ENCODE measurements around the gene ACSL6. TPM values are rescaled to one million over a fixed set of nuclear protein-coding genes. Genes with fewer than 3 reads are reported as not detected.

ACSL6 gene
- total and polyA plus RNA-seq, 10 of the 15 experiments (the other 5 are each of a cell fraction or from before 2014, with no cell fraction given), result 0.06 to 0.53 TPM; not detected in 8

DNA sequence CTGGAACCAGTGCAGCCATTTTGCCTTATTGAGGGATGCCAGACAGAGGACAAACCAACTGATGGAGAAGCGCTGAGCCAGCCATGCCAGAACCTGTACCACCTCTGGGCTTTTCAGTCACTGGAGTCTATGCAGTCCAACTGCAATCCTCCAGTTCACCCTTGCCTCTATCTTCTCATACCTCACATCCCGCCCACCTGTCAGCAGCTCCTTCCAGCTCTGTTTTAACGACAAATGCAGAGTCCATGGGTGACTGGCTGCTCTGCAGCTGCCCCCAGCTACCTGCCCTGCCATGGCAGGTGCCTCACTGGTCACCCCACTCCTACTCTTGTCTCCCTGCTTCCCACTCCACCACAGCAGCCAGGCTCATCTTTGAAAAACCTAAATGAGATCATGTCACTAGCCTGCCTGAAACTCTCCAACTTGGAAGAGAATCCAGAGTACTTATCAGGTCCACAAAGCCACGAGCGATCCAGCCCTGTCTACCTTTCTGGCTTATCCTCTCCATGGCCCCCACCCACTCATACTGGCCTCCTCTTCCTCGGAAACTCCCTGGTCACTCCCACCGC lies 14.0 kb upstream of the ACSL6 start:
- no peaks in the 10 kb centered on the region for H3K9me3 ChIP-seq (replicated peaks; ENCODE audit: control insufficient read depth, insufficient read depth, low read length)
- CTCF ChIA-PET, result no interaction called here
- no peak for ATAC-seq
- FAIRE-seq, result no peak
- no peaks in the 10 kb centered on the region; the same call in 1 of the 2 replicates for H4K20me1 ChIP-seq (ENCODE audit: control insufficient read depth, insufficient read depth)
- no peaks in the 10 kb centered on the region for H3K36me3 ChIP-seq (ENCODE audit: control insufficient read depth in 2 of 2, insufficient read depth in 2 of 2, low read length in 1 of 2)
- no peak for DNase-seq (ENCODE audit: low read depth, low spot score)
- BruUV-seq (replicated peaks), result no TSS peak
- RAD21 ChIA-PET (ENCODE audit: unreplicated experiment), result no interaction called here
- peaks cover 15% of the 10 kb centered on the region for H3K4me1 ChIP-seq (ENCODE audit: control insufficient read depth, insufficient read depth, low read length)
- H3K27me3 ChIP-seq (replicated peaks in 1 of 2; ENCODE audit: control insufficient read depth in 2 of 2, insufficient read depth in 2 of 2, low read length in 1 of 2), result peaks cover 0 to 5% of the 10 kb centered on the region in 2 experiments; a peak in 2 of 4 replicates
- H3K4me2 ChIP-seq (ENCODE audit: control insufficient read depth, insufficient read depth), result no peak overlapping the region
- H3K9ac ChIP-seq (ENCODE audit: control insufficient read depth, insufficient read depth, low read length), result no peak overlapping the region
- intact Hi-C loops (cut with micrococcal nuclease; ENCODE audit: unreplicated experiment) (no loop called here), in situ Hi-C loops (cut with MboI) (no loop called here)
- H3K4me3 ChIP-seq, result no peak overlapping the region
- no peaks in the 10 kb centered on the region for H3K79me2 ChIP-seq (ENCODE audit: control insufficient read depth, insufficient read depth, low read length)
- no peak overlapping the region for H3K27ac ChIP-seq (ENCODE audit: control insufficient read depth, insufficient read depth)
- H2AFZ ChIP-seq (ENCODE audit: control insufficient read depth, low read depth, low read length), result no peak overlapping the region
- WGBS (ENCODE audit: insufficient coverage, insufficient replicate concordance, low lambda C conversion rate, missing lambda C conversion rate), result 57% methylated on average over 7 of the region's 7 CpGs
- SMC1A ChIA-PET (ENCODE audit: uncharacterized antibody, unreplicated experiment), result no interaction called here
- POLR2A ChIA-PET, result interaction anchor here (0.7 kb wide), 1 partner anchor 81 kb away, joined by 3 read pairs; no protein-coding TSS in a partner anchor
- TF ChIP-seq NFYA (IDR thresholded peaks at IDR 0.05; ENCODE audit: borderline replicate concordance, low read depth, low read length), result no peak
- TF ChIP-seq MYB (IDR thresholded peaks at IDR 0.05; ENCODE audit: borderline replicate concordance, low read depth, low read length), result no peak
- no peak for TF ChIP-seq HDGF (IDR thresholded peaks at IDR 0.05)
- TF ChIP-seq TCF7 (IDR thresholded peaks at IDR 0.05; ENCODE audit: borderline replicate concordance), result no peak
- TF ChIP-seq, protein P1, sequence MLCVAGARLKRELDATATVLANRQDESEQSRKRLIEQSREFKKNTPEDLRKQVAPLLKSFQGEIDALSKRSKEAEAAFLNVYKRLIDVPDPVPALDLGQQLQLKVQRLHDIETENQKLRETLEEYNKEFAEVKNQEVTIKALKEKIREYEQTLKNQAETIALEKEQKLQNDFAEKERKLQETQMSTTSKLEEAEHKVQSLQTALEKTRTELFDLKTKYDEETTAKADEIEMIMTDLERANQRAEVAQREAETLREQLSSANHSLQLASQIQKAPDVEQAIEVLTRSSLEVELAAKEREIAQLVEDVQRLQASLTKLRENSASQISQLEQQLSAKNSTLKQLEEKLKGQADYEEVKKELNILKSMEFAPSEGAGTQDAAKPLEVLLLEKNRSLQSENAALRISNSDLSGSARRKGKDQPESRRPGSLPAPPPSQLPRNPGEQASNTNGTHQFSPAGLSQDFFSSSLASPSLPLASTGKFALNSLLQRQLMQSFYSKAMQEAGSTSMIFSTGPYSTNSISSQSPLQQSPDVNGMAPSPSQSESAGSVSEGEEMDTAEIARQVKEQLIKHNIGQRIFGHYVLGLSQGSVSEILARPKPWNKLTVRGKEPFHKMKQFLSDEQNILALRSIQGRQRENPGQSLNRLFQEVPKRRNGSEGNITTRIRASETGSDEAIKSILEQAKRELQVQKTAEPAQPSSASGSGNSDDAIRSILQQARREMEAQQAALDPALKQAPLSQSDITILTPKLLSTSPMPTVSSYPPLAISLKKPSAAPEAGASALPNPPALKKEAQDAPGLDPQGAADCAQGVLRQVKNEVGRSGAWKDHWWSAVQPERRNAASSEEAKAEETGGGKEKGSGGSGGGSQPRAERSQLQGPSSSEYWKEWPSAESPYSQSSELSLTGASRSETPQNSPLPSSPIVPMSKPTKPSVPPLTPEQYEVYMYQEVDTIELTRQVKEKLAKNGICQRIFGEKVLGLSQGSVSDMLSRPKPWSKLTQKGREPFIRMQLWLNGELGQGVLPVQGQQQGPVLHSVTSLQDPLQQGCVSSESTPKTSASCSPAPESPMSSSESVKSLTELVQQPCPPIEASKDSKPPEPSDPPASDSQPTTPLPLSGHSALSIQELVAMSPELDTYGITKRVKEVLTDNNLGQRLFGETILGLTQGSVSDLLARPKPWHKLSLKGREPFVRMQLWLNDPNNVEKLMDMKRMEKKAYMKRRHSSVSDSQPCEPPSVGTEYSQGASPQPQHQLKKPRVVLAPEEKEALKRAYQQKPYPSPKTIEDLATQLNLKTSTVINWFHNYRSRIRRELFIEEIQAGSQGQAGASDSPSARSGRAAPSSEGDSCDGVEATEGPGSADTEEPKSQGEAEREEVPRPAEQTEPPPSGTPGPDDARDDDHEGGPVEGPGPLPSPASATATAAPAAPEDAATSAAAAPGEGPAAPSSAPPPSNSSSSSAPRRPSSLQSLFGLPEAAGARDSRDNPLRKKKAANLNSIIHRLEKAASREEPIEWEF (IDR thresholded peaks at IDR 0.05; ENCODE audit: insufficient replicate concordance, low read depth, low read length), result no peak
- TF ChIP-seq TCF12 (IDR thresholded peaks at IDR 0.05; ENCODE audit: low read depth, low read length), result no peak
- TF ChIP-seq BHLHE40 (IDR thresholded peaks at IDR 0.05; ENCODE audit: borderline replicate concordance in 1 of 2, low read depth in 2 of 2, low read length in 1 of 2), result no peak
- no peak for TF ChIP-seq NBN (IDR thresholded peaks at IDR 0.05)
- no peak for TF ChIP-seq TARDBP (IDR thresholded peaks at IDR 0.05; ENCODE audit: borderline replicate concordance)
- TF ChIP-seq, protein P2, sequence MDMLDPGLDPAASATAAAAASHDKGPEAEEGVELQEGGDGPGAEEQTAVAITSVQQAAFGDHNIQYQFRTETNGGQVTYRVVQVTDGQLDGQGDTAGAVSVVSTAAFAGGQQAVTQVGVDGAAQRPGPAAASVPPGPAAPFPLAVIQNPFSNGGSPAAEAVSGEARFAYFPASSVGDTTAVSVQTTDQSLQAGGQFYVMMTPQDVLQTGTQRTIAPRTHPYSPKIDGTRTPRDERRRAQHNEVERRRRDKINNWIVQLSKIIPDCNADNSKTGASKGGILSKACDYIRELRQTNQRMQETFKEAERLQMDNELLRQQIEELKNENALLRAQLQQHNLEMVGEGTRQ (IDR thresholded peaks at IDR 0.05; ENCODE audit: borderline replicate concordance, low read depth, low read length), result no peak
- no peak for TF ChIP-seq SUPT20H (IDR thresholded peaks at IDR 0.05; ENCODE audit: borderline replicate concordance, control insufficient read depth, low read depth, low read length)
- no peak for TF ChIP-seq ZSCAN29 (IDR thresholded peaks at IDR 0.05)
- no peak for TF ChIP-seq BCL11A (IDR thresholded peaks at IDR 0.05; ENCODE audit: low read depth, low read length)
- TF ChIP-seq, protein P3, sequence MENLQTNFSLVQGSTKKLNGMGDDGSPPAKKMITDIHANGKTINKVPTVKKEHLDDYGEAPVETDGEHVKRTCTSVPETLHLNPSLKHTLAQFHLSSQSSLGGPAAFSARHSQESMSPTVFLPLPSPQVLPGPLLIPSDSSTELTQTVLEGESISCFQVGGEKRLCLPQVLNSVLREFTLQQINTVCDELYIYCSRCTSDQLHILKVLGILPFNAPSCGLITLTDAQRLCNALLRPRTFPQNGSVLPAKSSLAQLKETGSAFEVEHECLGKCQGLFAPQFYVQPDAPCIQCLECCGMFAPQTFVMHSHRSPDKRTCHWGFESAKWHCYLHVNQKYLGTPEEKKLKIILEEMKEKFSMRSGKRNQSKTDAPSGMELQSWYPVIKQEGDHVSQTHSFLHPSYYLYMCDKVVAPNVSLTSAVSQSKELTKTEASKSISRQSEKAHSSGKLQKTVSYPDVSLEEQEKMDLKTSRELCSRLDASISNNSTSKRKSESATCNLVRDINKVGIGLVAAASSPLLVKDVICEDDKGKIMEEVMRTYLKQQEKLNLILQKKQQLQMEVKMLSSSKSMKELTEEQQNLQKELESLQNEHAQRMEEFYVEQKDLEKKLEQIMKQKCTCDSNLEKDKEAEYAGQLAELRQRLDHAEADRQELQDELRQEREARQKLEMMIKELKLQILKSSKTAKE (IDR thresholded peaks at IDR 0.05; ENCODE audit: low read depth, poor library complexity, severe bottlenecking), result no peak
- TF ChIP-seq SPI1 (IDR thresholded peaks at IDR 0.05; ENCODE audit: borderline replicate concordance, insufficient read depth, low read depth, low read length), result no peak
- TF ChIP-seq ZNF207 (IDR thresholded peaks at IDR 0.05; ENCODE audit: borderline replicate concordance), result no peak
- TF ChIP-seq STAT1 (conservative IDR thresholded peaks at IDR 0.05), result no peak
